AG04450 (cell line): Measurements from ENCODE around the gene RHBDD3. TPM values are rescaled to one million over a fixed set of nuclear protein-coding genes. Genes with fewer than 3 reads are reported as not detected.
A peak's percentile ranks its signal among the peaks of the same experiment; 100 is the strongest.

Source experiments
- CTCF ChIA-PET: fragments of 300-600, 350-600 bp; formaldehyde crosslinking; extraction: SDS; loops from one replicate; lab custom pipeline; 2022; ENCODE audit warnings: antibody characterized with exemption, inconsistent platforms; lab: Charles Lee
- POLR2A ChIA-PET: fragments of 350-600 bp; formaldehyde crosslinking; extraction: SDS; loops from one replicate; lab custom pipeline; 2021; ENCODE audit warnings: antibody characterized with exemption, inconsistent platforms; lab: Yijun Ruan, JAX
- DNase-seq: peaks from one replicate; pipeline ENCODE4 v3.0.0-alpha.2; 2011; ENCODE audit warnings: low read depth, low spot score
- H3K27ac ChIP-seq: one replicate; pipeline ENCODE4 v1.5.1; 2012; ENCODE audit warnings: low read depth, low read length, control low read depth
- H3K27me3 ChIP-seq: one replicate; pipeline ENCODE4 v1.6.0; 2012; ENCODE audit warnings: low read length; ENCODE audit not compliant: control insufficient read depth, insufficient read depth
- H3K4me3 ChIP-seq: 2 replicates; pipeline ENCODE4 v1.5.1; 2011; ENCODE audit warnings: mild to moderate bottlenecking, low read depth, low read length, control low read depth
- H3K9me3 ChIP-seq: 2 replicates; pipeline ENCODE4 v1.5.1; 2012; ENCODE audit warnings: low read length; ENCODE audit not compliant: control insufficient read depth, insufficient read depth
- CTCF ChIP-seq: IDR thresholded peaks from 2 replicates; pipeline ENCODE4 v1.5.1; 2011; ENCODE audit warnings: low read depth, low read length, control low read depth, inconsistent platforms
- polyA plus RNA-seq: library from polyadenylated mRNA; depleted of rRNA; stranded (reverse); fragments of >200 nt; gene quantifications from 2 replicates; pipeline ENCODE4 v1.2.3, GENCODE V29; 2011

The RHBDD3 gene
- polyA plus RNA-seq, 1 experiment: 9.9 TPM

DNA sequence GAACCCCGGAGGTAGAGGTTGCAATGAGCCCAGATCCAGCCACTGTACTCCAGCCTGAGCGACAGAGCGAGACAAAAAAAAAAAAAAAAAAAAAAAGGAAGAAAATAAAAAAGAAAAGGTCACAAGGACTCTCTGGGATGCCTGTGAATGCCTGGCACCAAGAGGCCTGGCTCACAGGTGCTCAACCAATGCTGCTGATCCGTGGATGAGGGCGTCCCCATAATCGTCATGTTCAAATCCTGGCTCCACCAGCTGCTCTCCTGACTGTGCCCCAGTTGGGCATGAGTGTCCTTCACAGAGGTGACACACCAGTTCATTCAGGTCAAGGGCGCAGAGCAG is 38.0 kb upstream of the RHBDD3 start:
- 0 out of 2 replicates have a peak overlapping the region, but pooled peaks have one; percentile 20 for H3K4me3 ChIP-seq

GRCh38 chr22:29302681-29303465 is 35.1 kb upstream of the RHBDD3 start:
- ChIA-PET POLR2A (no interaction called here), CTCF (no interaction called here)
- Histone ChIP-seq H3K4me3 (no peak overlapping the region), H3K9me3 (no peaks in the 10 kb centered on the region; the same call in 1 of the 2 replicates), H3K27me3 (no peaks in the 10 kb centered on the region), H3K27ac (no peak overlapping the region)
- TF ChIP-seq CTCF: no peak
- no peak for DNase-seq

More for the DNA sequence above, 38.0 kb upstream of the RHBDD3 start:
- no peaks in the 10 kb centered on the region for H3K27me3 ChIP-seq
- H3K9me3 ChIP-seq: no peaks in the 10 kb centered on the region; the same call in 1 of the 2 replicates
- TF ChIP-seq CTCF: no peak
- ChIA-PET POLR2A (no interaction called here), CTCF (interaction anchor here (0.7 to 2.4 kb wide), 5 partner anchors 8 to 86 kb away, joined by 3 to 7 read pairs (median 4); no protein-coding TSS in a partner anchor)
- DNase-seq: no peak
- peak overlapping the region; percentile 57 for H3K27ac ChIP-seq

DNA sequence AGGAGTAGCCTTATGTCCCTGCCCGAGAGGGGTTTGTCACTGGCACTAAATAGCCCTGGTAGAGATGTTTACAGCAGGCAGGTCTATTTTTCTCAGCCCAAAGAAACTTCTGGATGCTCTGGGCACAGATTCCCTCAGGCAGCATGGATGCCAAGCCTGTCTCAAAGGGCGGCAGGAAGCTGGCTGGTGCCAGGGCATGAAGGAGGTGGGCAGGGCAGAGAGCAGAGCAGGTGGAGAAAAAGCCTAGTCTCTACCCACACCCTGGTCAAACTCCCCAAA is 34.6 kb upstream of the RHBDD3 start:
- Histone ChIP-seq H3K27me3 (no peaks in the 10 kb centered on the region), H3K4me3 (no peak overlapping the region), H3K9me3 (no peaks in the 10 kb centered on the region; the same call in 1 of the 2 replicates), H3K27ac (no peak overlapping the region)
- ChIA-PET POLR2A (no interaction called here), CTCF (no interaction called here)
- DNase-seq: no peak
- TF ChIP-seq CTCF: no peak

DNA sequence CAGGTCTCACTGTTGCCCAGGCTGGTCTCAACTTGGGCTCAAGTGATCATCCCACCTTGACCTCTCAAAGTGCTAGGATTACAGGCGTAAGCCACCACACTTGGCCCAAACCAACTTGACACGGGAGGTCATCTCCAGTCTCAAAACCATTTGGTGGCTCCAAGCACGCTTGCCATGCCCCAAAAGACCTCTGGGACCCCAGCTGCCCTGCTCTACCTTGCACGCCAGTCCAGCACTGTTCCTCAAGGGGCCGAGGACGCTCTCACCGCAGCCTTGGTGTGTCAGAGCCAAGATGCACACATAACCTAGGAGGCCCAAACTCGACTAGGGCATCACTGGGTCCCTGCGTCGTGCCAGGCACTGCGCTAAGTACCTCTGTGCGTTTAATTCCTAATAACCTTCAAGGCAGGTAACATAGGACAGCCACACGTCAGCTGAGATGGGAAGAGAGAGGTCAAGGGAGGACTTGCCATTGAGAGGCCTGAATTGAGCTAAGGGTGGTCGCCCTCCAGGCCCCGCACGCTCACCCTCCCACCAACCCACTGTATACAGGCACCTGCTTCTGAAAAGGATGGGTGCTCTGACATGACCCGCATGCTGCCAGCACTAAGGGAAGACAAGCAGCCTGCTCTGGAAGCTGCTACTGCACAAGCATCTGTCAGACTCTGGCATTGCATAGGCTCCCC is 34.1 kb upstream of the RHBDD3 start:
- ChIA-PET CTCF (no interaction called here), POLR2A (no interaction called here)

More for the DNA sequence above, 34.1 kb upstream of the RHBDD3 start:
- H3K27me3 ChIP-seq: no peaks in the 10 kb centered on the region
- no peaks in the 10 kb centered on the region; the same call in 1 of the 2 replicates for H3K9me3 ChIP-seq
- H3K27ac ChIP-seq: no peak overlapping the region
- no peak for TF ChIP-seq CTCF
- DNase-seq: no peak
- H3K4me3 ChIP-seq: no peak overlapping the region
